Kidney epithelial cell (primary cell): ENCODE data around the gene SPAG16. TPM values are rescaled to one million over a fixed set of nuclear protein-coding genes. Genes with fewer than 3 reads are reported as not detected.
"Not testable (repeated sequence)": the region's sequence is repeated elsewhere in the genome, so short reads cannot be mapped to it uniquely, and the experiment has no call there.

ENCODE experiments used
- DNase-seq: peaks from one replicate; pipeline ENCODE4 v3.0.0-alpha.2; 2010; ENCODE audit warnings: low read depth
- H3K27me3 ChIP-seq: 2 replicates; pipeline ENCODE4 v1.6.0; 2011; ENCODE audit warnings: low read length; ENCODE audit not compliant: control insufficient read depth, insufficient read depth
- H3K36me3 ChIP-seq: 2 replicates; pipeline ENCODE4 v1.5.1; 2011; ENCODE audit warnings: low read length; ENCODE audit not compliant: control insufficient read depth, insufficient read depth
- H3K4me3 ChIP-seq: 2 replicates; pipeline ENCODE4 v1.5.1; 2011; ENCODE audit warnings: low read depth, mild to moderate bottlenecking, control low read depth, low read length
- total RNA-seq: library from RNA; depleted of rRNA; stranded (reverse); fragments of >200 nt; gene quantifications from 2 replicates; pipeline ENCODE4 v1.2.3, GENCODE V29; 2015
- TF ChIP-seq, protein P1 (sequence below): IDR thresholded peaks from 2 replicates; pipeline ENCODE4 v1.5.1; 2011; ENCODE audit warnings: mild to moderate bottlenecking, moderate library complexity, low read length, control low read depth, inconsistent platforms; ENCODE audit not compliant: insufficient read depth, poor library complexity, severe bottlenecking

SPAG16 gene
- total RNA-seq, 1 donor from 2014 or later, result 16.1 TPM

DNA sequence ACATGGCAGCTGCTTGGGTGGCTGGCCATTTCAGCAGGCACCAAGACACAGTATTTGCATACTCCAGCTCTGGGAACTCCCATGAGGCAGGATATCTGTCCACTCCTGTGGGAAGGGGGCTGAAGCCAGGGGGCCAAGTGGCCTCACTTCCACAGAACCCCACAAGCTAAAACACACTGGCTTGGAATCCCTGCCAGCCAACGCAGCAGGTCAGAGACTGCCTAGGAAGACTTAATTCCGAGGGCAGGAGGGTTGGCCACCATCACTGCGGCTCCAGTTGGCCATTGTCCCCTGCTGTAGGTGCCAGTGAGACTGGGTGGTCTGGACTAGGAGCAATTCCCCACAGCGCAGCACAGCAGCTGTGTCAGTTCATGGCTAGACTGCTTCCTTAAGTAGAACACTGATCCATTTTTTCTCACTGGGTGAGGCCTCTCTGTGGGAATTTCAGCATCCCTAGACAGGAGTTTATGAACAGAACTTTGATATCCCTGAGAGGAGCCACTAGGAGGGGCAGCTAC is 52.0 kb downstream of the SPAG16 start:
- H3K36me3 ChIP-seq, result no peaks in the 10 kb centered on the region
- no peak overlapping the region for H3K4me3 ChIP-seq
- TF ChIP-seq, protein P1, sequence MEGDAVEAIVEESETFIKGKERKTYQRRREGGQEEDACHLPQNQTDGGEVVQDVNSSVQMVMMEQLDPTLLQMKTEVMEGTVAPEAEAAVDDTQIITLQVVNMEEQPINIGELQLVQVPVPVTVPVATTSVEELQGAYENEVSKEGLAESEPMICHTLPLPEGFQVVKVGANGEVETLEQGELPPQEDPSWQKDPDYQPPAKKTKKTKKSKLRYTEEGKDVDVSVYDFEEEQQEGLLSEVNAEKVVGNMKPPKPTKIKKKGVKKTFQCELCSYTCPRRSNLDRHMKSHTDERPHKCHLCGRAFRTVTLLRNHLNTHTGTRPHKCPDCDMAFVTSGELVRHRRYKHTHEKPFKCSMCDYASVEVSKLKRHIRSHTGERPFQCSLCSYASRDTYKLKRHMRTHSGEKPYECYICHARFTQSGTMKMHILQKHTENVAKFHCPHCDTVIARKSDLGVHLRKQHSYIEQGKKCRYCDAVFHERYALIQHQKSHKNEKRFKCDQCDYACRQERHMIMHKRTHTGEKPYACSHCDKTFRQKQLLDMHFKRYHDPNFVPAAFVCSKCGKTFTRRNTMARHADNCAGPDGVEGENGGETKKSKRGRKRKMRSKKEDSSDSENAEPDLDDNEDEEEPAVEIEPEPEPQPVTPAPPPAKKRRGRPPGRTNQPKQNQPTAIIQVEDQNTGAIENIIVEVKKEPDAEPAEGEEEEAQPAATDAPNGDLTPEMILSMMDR, result no peak
- no peaks in the 10 kb centered on the region for H3K27me3 ChIP-seq
- DNase-seq, result no peak

DNA sequence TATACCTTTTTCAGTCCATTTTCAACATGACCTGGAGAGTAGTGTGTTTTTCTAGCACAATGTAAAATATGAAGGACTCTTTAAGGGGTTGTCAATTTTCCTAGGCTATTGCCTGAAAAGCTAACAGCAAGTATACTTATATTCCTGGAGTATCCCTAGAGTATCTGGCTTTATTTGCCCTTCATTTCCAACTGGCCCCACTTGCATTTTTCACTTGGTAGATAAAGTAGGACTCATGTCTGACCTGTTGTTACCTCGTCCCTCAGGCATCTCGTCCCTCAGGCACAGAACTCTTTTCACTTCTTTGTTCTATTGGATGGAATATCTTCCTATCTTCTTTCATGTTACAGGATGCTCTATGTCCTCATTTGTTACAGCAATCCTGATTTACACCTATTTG is 69.2 kb downstream of the SPAG16 start:
- H3K4me3 ChIP-seq, result no peak overlapping the region

DNA sequence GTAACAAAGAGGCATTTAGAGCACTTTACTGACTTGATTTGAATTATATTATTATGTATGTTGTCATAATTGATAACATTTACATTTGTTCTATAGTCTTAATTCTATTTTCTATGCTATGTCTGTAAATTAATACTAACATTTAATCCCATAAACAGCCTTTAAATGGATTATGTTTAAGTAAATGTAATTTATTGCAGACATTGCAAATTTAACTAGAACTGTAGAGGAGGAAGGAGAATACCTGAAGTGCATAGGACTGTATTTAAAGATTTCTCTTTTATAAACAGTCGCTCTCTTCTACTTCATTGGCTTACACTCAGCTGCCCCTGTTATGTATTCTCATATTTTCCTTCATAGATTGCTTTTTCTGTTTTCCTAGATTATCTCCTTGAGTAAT is 92.4 kb downstream of the SPAG16 start:
- Histone ChIP-seq H3K4me3 (no peak overlapping the region), H3K36me3 (no peaks in the 10 kb centered on the region), H3K27me3 (no peaks in the 10 kb centered on the region)
- TF ChIP-seq, protein P1, result no peak
- no peak for DNase-seq

More for the DNA sequence above, 69.2 kb downstream of the SPAG16 start:
- DNase-seq, result no peak
- TF ChIP-seq, protein P1, result no peak
- no peaks in the 10 kb centered on the region for H3K36me3 ChIP-seq
- no peaks in the 10 kb centered on the region for H3K27me3 ChIP-seq

DNA sequence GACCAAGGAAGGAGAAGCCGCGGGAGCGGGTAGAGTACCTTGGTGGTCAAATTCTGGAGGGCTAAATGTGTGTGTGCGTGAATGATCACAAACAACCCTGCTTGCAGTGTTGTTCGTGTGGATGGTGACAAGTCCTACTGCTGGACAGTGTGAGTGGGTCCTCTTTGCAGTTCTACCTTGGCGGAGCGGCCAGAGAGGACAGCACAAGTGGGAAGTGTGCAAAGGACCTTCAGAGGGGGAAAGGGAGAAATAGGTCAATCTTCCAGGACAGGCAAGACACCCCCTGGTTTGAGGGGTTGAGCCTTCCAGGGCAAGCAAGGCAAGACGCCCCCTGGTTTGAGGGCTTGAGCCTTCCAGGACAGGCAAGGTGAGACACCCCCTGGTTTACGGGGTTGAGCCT is 122.8 kb downstream of the SPAG16 start:
- not testable (repeated sequence) for H3K36me3 ChIP-seq, H3K27me3 ChIP-seq, H3K4me3 ChIP-seq, DNase-seq

DNA sequence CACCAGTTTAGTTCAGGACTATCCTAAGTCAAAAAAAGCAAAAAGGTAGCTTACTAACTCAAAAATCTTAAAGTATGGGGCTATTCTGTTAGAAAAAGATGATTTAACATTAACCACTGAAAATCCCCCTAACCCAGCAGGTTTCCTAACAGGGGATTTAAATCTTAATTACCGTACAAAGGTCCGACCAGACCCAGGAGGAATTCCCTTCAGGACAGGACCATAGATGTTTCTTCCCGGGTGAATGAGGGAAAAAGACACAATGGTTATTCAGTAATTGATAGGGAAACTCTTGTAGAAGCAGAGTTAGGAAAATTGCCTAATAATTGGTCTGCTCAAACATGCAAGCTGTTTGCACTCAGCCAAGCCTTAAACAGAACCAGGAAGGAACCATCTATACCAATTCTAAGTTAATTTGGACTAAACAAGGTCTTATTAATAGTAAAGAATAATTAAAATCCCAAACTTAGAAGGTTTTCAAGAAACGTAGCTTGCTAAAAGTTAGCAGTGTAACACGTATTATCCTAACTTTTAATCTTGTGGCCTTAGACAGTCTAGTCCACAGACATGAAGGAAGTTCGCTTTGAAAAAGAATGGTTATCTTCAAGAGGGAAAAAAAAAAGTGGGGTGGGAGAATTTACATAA is 124.3 kb downstream of the SPAG16 start:
- not testable (repeated sequence) for H3K27me3 ChIP-seq

DNA sequence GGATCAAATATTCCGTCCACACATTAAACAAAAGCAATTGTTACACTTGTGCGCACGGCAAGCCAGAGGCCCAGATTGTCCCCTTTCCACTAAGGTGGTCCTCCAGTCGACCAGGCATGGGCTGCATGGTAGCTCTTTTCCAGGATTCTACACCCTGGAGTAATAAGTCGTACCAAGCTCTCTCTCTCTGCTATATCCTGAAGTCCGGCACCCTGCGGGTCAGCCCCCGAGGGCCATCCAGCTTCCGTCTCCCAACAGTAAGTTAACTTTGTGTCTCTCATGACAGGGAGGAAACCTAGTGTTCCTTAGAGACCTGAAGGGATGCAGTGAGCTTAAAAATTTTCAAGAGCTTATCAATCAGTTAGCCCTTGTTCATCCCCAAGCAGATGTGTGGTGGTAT is 126.4 kb downstream of the SPAG16 start:
- DNase-seq, H3K27me3 ChIP-seq, H3K36me3 ChIP-seq, H3K4me3 ChIP-seq: not testable (repeated sequence)

More for the DNA sequence above, 124.3 kb downstream of the SPAG16 start:
- not testable (repeated sequence) for H3K36me3 ChIP-seq, H3K4me3 ChIP-seq, DNase-seq

DNA sequence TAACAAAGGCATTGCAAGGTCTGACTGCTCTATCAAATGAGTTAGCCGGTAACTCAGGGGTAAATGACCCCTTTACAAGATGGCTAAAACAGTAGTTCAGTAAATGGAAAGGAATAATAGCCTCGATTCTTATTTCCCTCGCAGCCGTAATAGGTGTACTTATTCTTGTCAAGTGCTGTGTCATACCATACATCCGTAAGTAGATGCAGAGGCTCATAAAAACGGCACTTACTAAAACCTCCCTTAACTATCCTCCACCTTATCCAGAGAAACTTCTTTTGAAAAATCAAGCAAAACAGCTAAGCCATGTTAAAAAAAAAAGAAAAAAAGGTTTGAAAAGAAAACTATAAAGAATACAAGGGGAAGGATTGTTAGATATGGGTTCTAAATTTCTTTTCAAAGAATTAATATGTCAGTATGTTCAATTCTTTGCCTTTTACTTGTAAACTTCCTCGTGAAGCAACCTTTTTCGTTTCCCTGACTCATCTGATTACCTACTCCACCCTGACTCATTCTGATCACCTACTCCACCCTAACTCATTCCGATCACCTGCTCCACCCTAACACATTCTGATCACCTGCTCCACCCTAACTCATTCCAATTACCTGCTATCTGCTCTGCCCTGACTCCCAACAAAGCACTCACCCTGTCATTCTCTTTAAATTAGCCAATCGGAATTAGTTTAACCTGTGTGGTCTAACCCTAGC is 127.5 kb downstream of the SPAG16 start:
- no peaks in the 10 kb centered on the region for H3K36me3 ChIP-seq
- H3K4me3 ChIP-seq, result no peak overlapping the region
- DNase-seq, result no peak
- TF ChIP-seq, protein P1, result no peak
- no peaks in the 10 kb centered on the region for H3K27me3 ChIP-seq
